Fibroblast of lung (primary cell): ENCODE results near the gene MRPS25. TPM values are rescaled to one million over a fixed set of nuclear protein-coding genes. Genes with fewer than 3 reads are reported as not detected.

Source experiments
- DNase-seq, 2 donors: peaks; one replicate each; pipeline versions ENCODE4 v3.0.0 to v3.0.0-alpha.2; 2010; ENCODE audit warnings: low read depth in 2 of 2
- H2AFZ ChIP-seq: 2 replicates; pipeline ENCODE4 v1.5.1; 2012; ENCODE audit warnings: low read length, control low read depth, inconsistent platforms
- H3K27ac ChIP-seq: 2 replicates; pipeline ENCODE4 v1.5.1; 2011; ENCODE audit warnings: low read length, control low read depth; ENCODE audit not compliant: insufficient read depth
- H3K27me3 ChIP-seq: 2 replicates; pipeline ENCODE4 v1.5.1; 2011; ENCODE audit warnings: mild to moderate bottlenecking, low read length; ENCODE audit not compliant: control insufficient read depth, insufficient read depth
- H3K36me3 ChIP-seq: 2 replicates; pipeline ENCODE4 v1.5.1; 2011; ENCODE audit warnings: low read length; ENCODE audit not compliant: control insufficient read depth, insufficient read depth
- H3K4me1 ChIP-seq: 2 replicates; pipeline ENCODE4 v1.5.1; 2011; ENCODE audit warnings: low read length; ENCODE audit not compliant: control insufficient read depth, insufficient read depth; ENCODE audit errors: extremely low read depth
- H3K4me2 ChIP-seq: 2 replicates; pipeline ENCODE4 v1.5.1; 2011; ENCODE audit warnings: low read length, control low read depth; ENCODE audit not compliant: insufficient read depth; ENCODE audit errors: extremely low read depth
- H3K4me3 ChIP-seq, 4 experiments: fragments of 200-600 bp in 1 of 4; sonication (generic) in 1 of 4; replicated peaks in 1 of 4; 2 replicates each; pipeline ENCODE4 v1.5.1; 2011 to 2016; ENCODE audit warnings: low read length in 4 of 4, low read depth in 3 of 4, mild to moderate bottlenecking in 3 of 4, control low read depth in 2 of 4, inconsistent platforms in 1 of 4, mixed read lengths in 1 of 4; ENCODE audit not compliant: insufficient read depth in 1 of 4; ENCODE audit errors: control extremely low read depth in 1 of 4
- H3K79me2 ChIP-seq: 2 replicates; pipeline ENCODE4 v1.5.1; 2012; ENCODE audit warnings: mild to moderate bottlenecking, low read length, inconsistent platforms; ENCODE audit not compliant: control insufficient read depth, insufficient read depth
- H3K9ac ChIP-seq: 2 replicates; pipeline ENCODE4 v1.5.1; 2011; ENCODE audit warnings: mild to moderate bottlenecking, low read length, control low read depth; ENCODE audit not compliant: insufficient read depth
- H3K9me3 ChIP-seq: 2 replicates; pipeline ENCODE4 v1.5.1; 2012; ENCODE audit warnings: low read depth, low read length; ENCODE audit not compliant: control insufficient read depth, insufficient read depth
- H4K20me1 ChIP-seq: 2 replicates; pipeline ENCODE4 v1.5.1; 2011; ENCODE audit warnings: low read length; ENCODE audit not compliant: control insufficient read depth, insufficient read depth; ENCODE audit errors: extremely low read depth
- CTCF ChIP-seq, 2 donors: IDR thresholded peaks in 1 of 2; conservative IDR thresholded peaks in 1 of 2; 1 replicate in 1 of 2; 2 replicates in 1 of 2; pipeline ENCODE4 v1.5.1; 2011 to 2012; ENCODE audit warnings: low read length in 2 of 2, control low read depth in 1 of 2, inconsistent platforms in 1 of 2, low read depth in 1 of 2, mild to moderate bottlenecking in 1 of 2
- EZH2 ChIP-seq: IDR thresholded peaks from 2 replicates; pipeline ENCODE4 v1.5.1; 2012; ENCODE audit warnings: low read length, control low read depth, mild to moderate bottlenecking; ENCODE audit errors: missing control alignments
- polyA plus RNA-seq, 2 donors: library from polyadenylated mRNA; depleted of rRNA in 1 of 2; stranded (reverse) in 1 of 2; unstranded in 1 of 2; fragments of >200 nt; gene quantifications; 2 replicates each; pipeline ENCODE4 v1.2.1, GENCODE V29; 2011 to 2012; ENCODE audit warnings: missing spikeins in 1 of 2
- total RNA-seq: library from RNA; depleted of rRNA; stranded (reverse); fragments of >200 nt; gene quantifications from 2 replicates; pipeline ENCODE4 v1.2.1, GENCODE V29; 2014

Gene MRPS25
- total and polyA plus RNA-seq, 2 donors (not counting 1 experiment from before 2014, with no cell fraction given), result 16.5 to 17.4 TPM

- Histone ChIP-seq H3K4me2 (no peak overlapping the region), H3K9ac (no peak overlapping the region), H4K20me1 (no peaks in the 10 kb centered on the region), H3K27me3 (no peaks in the 10 kb centered on the region), H3K4me3 (no peak overlapping the region), H3K4me1 (peaks cover 2% of the 10 kb centered on the region), H2AFZ (no peak overlapping the region), H3K79me2 (no peaks in the 10 kb centered on the region), H3K9me3 (no peaks in the 10 kb centered on the region), H3K27ac (no peak overlapping the region), H3K36me3 (peaks cover 11% of the 10 kb centered on the region)
- TF ChIP-seq EZH2 (no peak), CTCF (conservative IDR thresholded peaks at IDR 0.05 in 1 of 2, IDR thresholded peaks at IDR 0.05 in 1 of 2; ENCODE audit: low read depth in 1 of 2, low read length in 2 of 2) (no peak)
- DNase-seq, result no peak
These were observed 26.8 kb downstream of the MRPS25 start for GRCh38 chr3:15038306-15038705.

DNA sequence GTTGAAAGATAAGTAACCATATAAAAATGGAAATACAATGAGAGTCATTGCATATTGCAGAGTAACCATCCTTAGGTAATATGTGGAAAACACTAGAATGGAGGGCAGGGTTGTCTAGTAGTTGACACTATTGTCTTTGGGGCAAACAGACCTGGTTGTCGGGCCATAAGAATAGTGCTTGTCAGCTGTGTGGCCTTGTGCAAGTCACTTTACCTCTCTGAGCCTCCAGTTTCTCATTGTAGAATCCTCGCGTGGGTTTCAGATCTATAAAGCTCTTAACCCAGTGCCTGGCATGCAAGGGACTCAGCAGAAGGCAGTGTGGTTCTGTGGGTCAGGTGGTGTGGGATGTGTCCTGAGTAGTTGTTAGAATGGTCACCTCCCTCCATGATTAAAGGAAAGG is 32.0 kb downstream of the MRPS25 start:
- H4K20me1 ChIP-seq, result no peaks in the 10 kb centered on the region
- no peak for DNase-seq
- no peaks in the 10 kb centered on the region for H3K27me3 ChIP-seq
- no peak overlapping the region for H3K27ac ChIP-seq
- no peak overlapping the region for H3K4me3 ChIP-seq
- H3K9me3 ChIP-seq, result no peaks in the 10 kb centered on the region
- H3K36me3 ChIP-seq, result peaks cover 12% of the 10 kb centered on the region
- H3K4me1 ChIP-seq, result no peaks in the 10 kb centered on the region
- no peak overlapping the region for H3K9ac ChIP-seq
- no peak overlapping the region for H2AFZ ChIP-seq
- no peak overlapping the region for H3K4me2 ChIP-seq
- H3K79me2 ChIP-seq, result no peaks in the 10 kb centered on the region
- TF ChIP-seq EZH2 (no peak), CTCF (conservative IDR thresholded peaks at IDR 0.05 in 1 of 2, IDR thresholded peaks at IDR 0.05 in 1 of 2; ENCODE audit: low read depth in 1 of 2, low read length in 2 of 2) (no peak)

- H3K27ac ChIP-seq, result no peak overlapping the region
- H3K9me3 ChIP-seq, result no peaks in the 10 kb centered on the region
- no peak overlapping the region for H2AFZ ChIP-seq
- no peak overlapping the region for H3K9ac ChIP-seq
- H3K36me3 ChIP-seq, result peaks cover 12% of the 10 kb centered on the region
- TF ChIP-seq CTCF (conservative IDR thresholded peaks at IDR 0.05 in 1 of 2, IDR thresholded peaks at IDR 0.05 in 1 of 2; ENCODE audit: low read depth in 1 of 2, low read length in 2 of 2) (no peak), EZH2 (no peak)
- H3K79me2 ChIP-seq, result no peaks in the 10 kb centered on the region
- no peak overlapping the region for H3K4me3 ChIP-seq
- H3K4me2 ChIP-seq, result no peak overlapping the region
- no peak for DNase-seq
- no peaks in the 10 kb centered on the region for H3K27me3 ChIP-seq
- H3K4me1 ChIP-seq, result no peaks in the 10 kb centered on the region
- no peaks in the 10 kb centered on the region for H4K20me1 ChIP-seq
These were observed 32.5 kb downstream of the MRPS25 start for GRCh38 chr3:15032650-15033049.
